ENCODE measurements around the gene PPM1J. TPM values are rescaled to one million over a fixed set of nuclear protein-coding genes. Genes with fewer than 3 reads are reported as not detected.

PPM1J gene
- total and polyA plus RNA-seq, 10 donors = 0.51 to 1.9 (median 1.4) TPM

- TF ChIP-seq POLR2A (IDR thresholded peaks at IDR 0.05) = no peak
- no peak for TF ChIP-seq POLR2AphosphoS5 (IDR thresholded peaks at IDR 0.05)
- TF ChIP-seq CTCF (IDR thresholded peaks at IDR 0.05 in 8 of 11, conservative IDR thresholded peaks at IDR 0.05 in 3 of 11) = no peak
- 81 to 90% (median 86%) methylated on average over 4 of the region's 4 CpGs for WGBS, 5 donors
Measured at GRCh38 chr1:112686835-112687234, 28.3 kb downstream of the PPM1J start.

GRCh38 chr1:112686417-112686816, 28.7 kb downstream of the PPM1J start:
- peaks cover 0 to 39% (median 17%) of the 10 kb centered on the region in 6 donors for H3K36me3 ChIP-seq
- peaks cover 0 to 29% (median 7%) of the 10 kb centered on the region in 6 donors for H3K4me1 ChIP-seq
- DNase-seq = no peak
- H3K4me3 ChIP-seq = no peak overlapping the region
- H3K27ac ChIP-seq = no peak overlapping the region
- TF ChIP-seq POLR2AphosphoS5 (IDR thresholded peaks at IDR 0.05) = no peak
- TF ChIP-seq POLR2A (IDR thresholded peaks at IDR 0.05) = no peak
- TF ChIP-seq CTCF (IDR thresholded peaks at IDR 0.05 in 8 of 11, conservative IDR thresholded peaks at IDR 0.05 in 3 of 11) = no peak
- H3K27me3 ChIP-seq (replicated peaks in 1 of 7) = no peaks in the 10 kb centered on the region
- intact Hi-C loops (cut with DNase I; ENCODE audit: low total_unique reads) = no loop called here
- 53 to 72% (median 64%) methylated on average over 3 of the region's 3 CpGs for WGBS, 5 donors
- H3K9me3 ChIP-seq = no peaks in the 10 kb centered on the region

More at GRCh38 chr1:112686835-112687234, 28.3 kb downstream of the PPM1J start:
- Histone ChIP-seq H3K36me3 (peaks cover 0 to 44% (median 21%) of the 10 kb centered on the region in 6 donors), H3K9me3 (no peaks in the 10 kb centered on the region), H3K27me3 (replicated peaks in 1 of 7) (no peaks in the 10 kb centered on the region), H3K4me3 (no peak overlapping the region), H3K4me1 (peaks cover 0 to 29% (median 7%) of the 10 kb centered on the region in 6 donors), H3K27ac (peak overlapping the region in 1 of 8 donors; percentile 21)
- no peak for DNase-seq
- intact Hi-C loops (cut with DNase I; ENCODE audit: low total_unique reads) = no loop called here

GRCh38 chr1:112685913-112686312, 29.2 kb downstream of the PPM1J start:
- no peaks in the 10 kb centered on the region for H3K9me3 ChIP-seq
- H3K27me3 ChIP-seq (replicated peaks in 1 of 7) = no peaks in the 10 kb centered on the region
- 86 to 95% (median 94%) methylated on average over 4 to 5 of the region's 5 CpGs for WGBS, 5 donors
- H3K4me1 ChIP-seq = peaks cover 0 to 29% (median 7%) of the 10 kb centered on the region in 6 donors
- no peak overlapping the region for H3K4me3 ChIP-seq
- H3K27ac ChIP-seq = no peak overlapping the region
- intact Hi-C loops (cut with DNase I; ENCODE audit: low total_unique reads) = no loop called here
- DNase-seq = no peak
- peaks cover 0 to 34% (median 13%) of the 10 kb centered on the region in 6 donors for H3K36me3 ChIP-seq
- TF ChIP-seq POLR2A (IDR thresholded peaks at IDR 0.05) (no peak), CTCF (IDR thresholded peaks at IDR 0.05 in 8 of 11, conservative IDR thresholded peaks at IDR 0.05 in 3 of 11) (no peak), POLR2AphosphoS5 (IDR thresholded peaks at IDR 0.05) (no peak)

GRCh38 chr1:112678605-112679004, 36.5 kb downstream of the PPM1J start:
- WGBS, 5 donors = 58 to 72% (median 69%) methylated on average over 3 of the region's 3 CpGs
- H3K4me3 ChIP-seq = no peak overlapping the region

More at GRCh38 chr1:112678605-112679004, 36.5 kb downstream of the PPM1J start:
- Histone ChIP-seq H3K4me1 (peaks cover 15 to 50% (median 37%) of the 10 kb centered on the region in 6 donors), H3K9me3 (no peaks in the 10 kb centered on the region), H3K27ac (peak overlapping the region in 7 of 8 donors; percentile 9 to 94 (median 48)), H3K36me3 (no peaks in the 10 kb centered on the region), H3K27me3 (replicated peaks in 1 of 7) (no peaks in the 10 kb centered on the region)
- no peak for DNase-seq
- intact Hi-C loops (cut with DNase I; ENCODE audit: low total_unique reads) = loop anchor here (10.0 kb wide), 1 partner anchor 54 kb away; no protein-coding TSS in a partner anchor
- TF ChIP-seq POLR2A (IDR thresholded peaks at IDR 0.05) = no peak
- no peak for TF ChIP-seq CTCF (IDR thresholded peaks at IDR 0.05 in 8 of 11, conservative IDR thresholded peaks at IDR 0.05 in 3 of 11)
- TF ChIP-seq POLR2AphosphoS5 (IDR thresholded peaks at IDR 0.05) = no peak

All from spleen (tissue), 11 donors.